ENCODE results near the gene KIRREL3. TPM values are rescaled to one million over a fixed set of nuclear protein-coding genes. Genes with fewer than 3 reads are reported as not detected.

The KIRREL3 gene
- total and polyA plus RNA-seq, 2 of the 8 experiments (the other 6 are each of a cell fraction or from before 2014, with no cell fraction given), result 0.29 to 0.32 TPM

DNA sequence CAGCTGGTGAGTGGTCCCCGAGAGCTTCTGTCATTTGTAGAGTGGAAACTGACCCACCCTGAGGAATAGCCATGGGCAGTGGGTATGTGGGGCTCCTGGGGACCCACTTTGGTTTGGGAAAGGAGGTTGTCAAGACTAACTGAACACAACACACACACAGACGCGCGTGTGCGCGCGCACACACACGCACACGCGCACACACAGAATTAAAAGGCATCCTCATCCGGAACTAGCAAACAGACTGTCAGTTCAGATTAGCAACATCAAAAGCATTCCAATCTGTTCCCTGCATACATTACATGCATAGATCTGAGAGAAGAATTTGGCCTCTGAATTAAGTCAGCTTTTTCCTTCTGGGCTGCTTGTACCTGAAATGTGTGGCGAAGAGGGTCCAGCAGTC lies 360.4 kb downstream of the KIRREL3 start:
- H3K79me2 ChIP-seq (ENCODE audit: control insufficient read depth in 1 of 2, insufficient read depth in 2 of 2, low read length in 2 of 2), result no peaks in the 10 kb centered on the region

More for the DNA sequence above, 360.4 kb downstream of the KIRREL3 start:
- H3K9ac ChIP-seq (replicated peaks in 1 of 4; ENCODE audit: extremely low read depth in 1 of 4, low read depth in 3 of 4, low read length in 3 of 4), result no peak overlapping the region
- H3K4me3 ChIP-seq (ENCODE audit: extremely low read depth in 1 of 4, insufficient read depth in 2 of 4, low read depth in 3 of 4, low read length in 4 of 4), result no peak overlapping the region
- no peak overlapping the region for H4K8ac ChIP-seq (ENCODE audit: extremely low read depth, insufficient read depth, low read length)
- H4K5ac ChIP-seq (ENCODE audit: insufficient read length, low read depth, low read length), result no peak overlapping the region
- no peaks in the 10 kb centered on the region for H3K79me1 ChIP-seq (ENCODE audit: low read depth, low read length)
- no peaks in the 10 kb centered on the region for H3K9me3 ChIP-seq (ENCODE audit: insufficient read depth in 2 of 2, low read depth in 1 of 2, low read length in 1 of 2)
- H2BK20ac ChIP-seq (ENCODE audit: low read length), result no peak overlapping the region
- no peak overlapping the region for H3K14ac ChIP-seq (ENCODE audit: insufficient read length)
- TF ChIP-seq CEBPB (IDR thresholded peaks at IDR 0.05; ENCODE audit: low read depth, low read length) (no peak), BCL11A (IDR thresholded peaks at IDR 0.05; ENCODE audit: low read depth in 2 of 2, low read length in 2 of 2) (no peak), RNF2 (IDR thresholded peaks at IDR 0.05; ENCODE audit: borderline replicate concordance, low read depth, low read length, missing control alignments, poor library complexity, severe bottlenecking) (no peak), TBP (IDR thresholded peaks at IDR 0.05; ENCODE audit: low read depth, low read length) (no peak), EGR1 (IDR thresholded peaks at IDR 0.05; ENCODE audit: borderline replicate concordance, low read depth, low read length) (no peak), KDM5A (IDR thresholded peaks at IDR 0.05; ENCODE audit: low read length) (no peak), ASH2L (IDR thresholded peaks at IDR 0.05; ENCODE audit: low read length) (no peak), CBX8 (IDR thresholded peaks at IDR 0.05; ENCODE audit: borderline replicate concordance, low read depth, low read length) (no peak), SIX5 (IDR thresholded peaks at IDR 0.05; ENCODE audit: low read depth, low read length) (no peak), RAD21 (IDR thresholded peaks at IDR 0.05 in 1 of 2, conservative IDR thresholded peaks at IDR 0.05 in 1 of 2; ENCODE audit: low read depth in 2 of 2, low read length in 2 of 2) (no peak), BRCA1 (IDR thresholded peaks at IDR 0.05; ENCODE audit: low read depth, low read length) (no peak)
- TF ChIP-seq, protein P1, sequence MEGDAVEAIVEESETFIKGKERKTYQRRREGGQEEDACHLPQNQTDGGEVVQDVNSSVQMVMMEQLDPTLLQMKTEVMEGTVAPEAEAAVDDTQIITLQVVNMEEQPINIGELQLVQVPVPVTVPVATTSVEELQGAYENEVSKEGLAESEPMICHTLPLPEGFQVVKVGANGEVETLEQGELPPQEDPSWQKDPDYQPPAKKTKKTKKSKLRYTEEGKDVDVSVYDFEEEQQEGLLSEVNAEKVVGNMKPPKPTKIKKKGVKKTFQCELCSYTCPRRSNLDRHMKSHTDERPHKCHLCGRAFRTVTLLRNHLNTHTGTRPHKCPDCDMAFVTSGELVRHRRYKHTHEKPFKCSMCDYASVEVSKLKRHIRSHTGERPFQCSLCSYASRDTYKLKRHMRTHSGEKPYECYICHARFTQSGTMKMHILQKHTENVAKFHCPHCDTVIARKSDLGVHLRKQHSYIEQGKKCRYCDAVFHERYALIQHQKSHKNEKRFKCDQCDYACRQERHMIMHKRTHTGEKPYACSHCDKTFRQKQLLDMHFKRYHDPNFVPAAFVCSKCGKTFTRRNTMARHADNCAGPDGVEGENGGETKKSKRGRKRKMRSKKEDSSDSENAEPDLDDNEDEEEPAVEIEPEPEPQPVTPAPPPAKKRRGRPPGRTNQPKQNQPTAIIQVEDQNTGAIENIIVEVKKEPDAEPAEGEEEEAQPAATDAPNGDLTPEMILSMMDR (IDR thresholded peaks at IDR 0.05; ENCODE audit: control extremely low read depth in 1 of 3, insufficient read depth in 1 of 3, low read depth in 1 of 3, low read length in 3 of 3), result no peak
- H3K4me2 ChIP-seq (ENCODE audit: insufficient read depth in 1 of 2, low read depth in 2 of 2, low read length in 2 of 2), result no peak overlapping the region
- no peak overlapping the region for H2BK5ac ChIP-seq (ENCODE audit: low read depth, low read length)
- DNase-seq (ENCODE audit: low read depth in 1 of 2, low spot score in 2 of 2) (no peak), FAIRE-seq (no peak)
- no peak overlapping the region for H2AK5ac ChIP-seq (ENCODE audit: low read depth, low read length)
- no peak overlapping the region for H3K23ac ChIP-seq (ENCODE audit: insufficient read length)
- no peak overlapping the region for H2AFZ ChIP-seq (ENCODE audit: low read length)
- H2BK15ac ChIP-seq (ENCODE audit: low read length), result no peak overlapping the region
- WGBS, 2 experiments (ENCODE audit: extremely low coverage in 1 of 2, insufficient coverage in 1 of 2, insufficient read length in 1 of 2, insufficient replicate concordance in 2 of 2, low coverage in 1 of 2, low lambda C conversion rate in 2 of 2, missing lambda C conversion rate in 1 of 2), result 89% methylated on average over 12 of the region's 12 CpGs; no CpG with 5 or more reads in 1 of the 2 experiments
- no peak overlapping the region for H2BK12ac ChIP-seq (ENCODE audit: low read depth, low read length)
- H3K27ac ChIP-seq (ENCODE audit: low read depth, low read length), result no peak overlapping the region
- no peak overlapping the region for H4K91ac ChIP-seq (replicated peaks; ENCODE audit: insufficient read length, low read length)
- peaks cover 0 to 15% (median 2%) of the 10 kb centered on the region in 4 experiments; a peak in 2 of 7 replicates for H3K4me1 ChIP-seq (replicated peaks in 1 of 4; ENCODE audit: control insufficient read depth in 3 of 4, insufficient read depth in 4 of 4, low read length in 3 of 4)
- no peak overlapping the region for H3K4ac ChIP-seq (replicated peaks; ENCODE audit: insufficient read length, low read depth, low read length)
- CTCF ChIA-PET (ENCODE audit: partially characterized antibody), result interaction anchor here (1.3 to 2.5 kb wide), 4 partner anchors 10 to 76 kb away, joined by 3 to 11 read pairs (median 6); no protein-coding TSS in a partner anchor
- H3K27me3 ChIP-seq (replicated peaks in 1 of 4; ENCODE audit: control insufficient read depth in 3 of 4, extremely low read depth in 1 of 4, insufficient read depth in 3 of 4, low read length in 3 of 4), result no peaks in the 10 kb centered on the region
- POLR2A ChIA-PET (ENCODE audit: partially characterized antibody), result interaction anchor here (1.2 kb wide), 1 partner anchor 17 kb away, joined by 3 read pairs; no protein-coding TSS in a partner anchor
- no peak overlapping the region for H3K18ac ChIP-seq (ENCODE audit: extremely low read depth, low read length)
- no peaks in the 10 kb centered on the region for H3K23me2 ChIP-seq (ENCODE audit: low read depth, low read length)
- H3K36me3 ChIP-seq (ENCODE audit: control insufficient read depth in 2 of 4, insufficient read depth in 4 of 4, low read length in 3 of 4), result no peaks in the 10 kb centered on the region
- H4K20me1 ChIP-seq (replicated peaks in 1 of 2; ENCODE audit: control insufficient read depth in 1 of 2, insufficient read depth in 2 of 2, low read length in 2 of 2), result no peaks in the 10 kb centered on the region
- no peak overlapping the region for H3K56ac ChIP-seq (replicated peaks; ENCODE audit: insufficient read length, low read depth, low read length)
- no peak overlapping the region for H2BK120ac ChIP-seq (replicated peaks; ENCODE audit: low read depth, low read length)

Data from H1 (cell line).